HEK293 (cell line): Measurements from ENCODE around the gene BEST2.
A peak's percentile ranks its signal among the peaks of the same experiment; 100 is the strongest.

Experiments
- BCL11A ChIP-seq: fragments of 450-650 bp; formaldehyde crosslinking; IDR thresholded peaks from 2 replicates; pipeline ENCODE4 v1.5.1; 2016; ENCODE audit warnings: low read depth, missing biosample characterization, missing genetic modification characterization
- FEZF1 ChIP-seq: fragments of 450-650 bp; formaldehyde crosslinking; IDR thresholded peaks from 2 replicates; pipeline ENCODE4 v1.5.1; 2016; ENCODE audit warnings: missing biosample characterization, missing genetic modification characterization
- KLF7 ChIP-seq: fragments of 450-650 bp; formaldehyde crosslinking; IDR thresholded peaks from 2 replicates; pipeline ENCODE4 v1.5.1; 2016; ENCODE audit warnings: missing biosample characterization, missing genetic modification characterization, borderline replicate concordance
- SP7 ChIP-seq: fragments of 450-650 bp; formaldehyde crosslinking; IDR thresholded peaks from 2 replicates; pipeline ENCODE4 v1.5.1; 2016; ENCODE audit warnings: missing biosample characterization, missing genetic modification characterization
- WT1 ChIP-seq: fragments of 450-650 bp; formaldehyde crosslinking; IDR thresholded peaks from 2 replicates; pipeline ENCODE4 v1.5.1; 2016; ENCODE audit warnings: missing biosample characterization, missing genetic modification characterization
- ZBTB48 ChIP-seq: fragments of 450-650 bp; formaldehyde crosslinking; IDR thresholded peaks from 2 replicates; pipeline ENCODE4 v1.5.1; 2016; ENCODE audit warnings: missing biosample characterization, missing genetic modification characterization
- ZEB2 ChIP-seq: fragments of 450-650 bp; formaldehyde crosslinking; IDR thresholded peaks from 2 replicates; pipeline ENCODE4 v1.5.1; 2016; ENCODE audit warnings: missing biosample characterization, missing genetic modification characterization
- ZFP69B ChIP-seq: fragments of 450-650 bp; formaldehyde crosslinking; IDR thresholded peaks from 2 replicates; pipeline ENCODE4 v1.5.1; 2016; ENCODE audit warnings: missing biosample characterization, missing genetic modification characterization
- ZNF169 ChIP-seq: fragments of 450-650 bp; formaldehyde crosslinking; IDR thresholded peaks from 2 replicates; pipeline ENCODE4 v1.5.1; 2016; ENCODE audit warnings: missing biosample characterization, missing genetic modification characterization
- ZNF302 ChIP-seq: fragments of 450-650 bp; formaldehyde crosslinking; IDR thresholded peaks from 2 replicates; pipeline ENCODE4 v1.5.1; 2016; ENCODE audit warnings: missing biosample characterization, missing genetic modification characterization, low read depth
- ZNF549 ChIP-seq: fragments of 450-650 bp; IDR thresholded peaks from 2 replicates; pipeline ENCODE4 v1.5.1; 2018; ENCODE audit warnings: missing biosample characterization, missing genetic modification characterization, mild to moderate bottlenecking, inconsistent platforms, moderate library complexity
- ZNF670 ChIP-seq: fragments of 450-650 bp; formaldehyde crosslinking; IDR thresholded peaks from 2 replicates; pipeline ENCODE4 v1.5.1; 2016; ENCODE audit warnings: missing biosample characterization, missing genetic modification characterization, low read depth
- TF ChIP-seq, protein P1 (sequence below): fragments of 450-650 bp; formaldehyde crosslinking; IDR thresholded peaks from 2 replicates; pipeline ENCODE4 v1.5.1; 2016; ENCODE audit warnings: missing biosample characterization, missing genetic modification characterization
- TF ChIP-seq, protein P2 (sequence below): fragments of 450-650 bp; formaldehyde crosslinking; conservative IDR thresholded peaks from 2 replicates; pipeline ENCODE4 v1.5.1; 2016; ENCODE audit warnings: low read depth, missing biosample characterization, missing genetic modification characterization
- TF ChIP-seq, protein P3 (sequence below): fragments of 450-650 bp; formaldehyde crosslinking; IDR thresholded peaks from 2 replicates; pipeline ENCODE4 v1.5.1; 2016; ENCODE audit warnings: missing biosample characterization, missing genetic modification characterization
- TF ChIP-seq, protein P4 (sequence below): fragments of 450-650 bp; formaldehyde crosslinking; IDR thresholded peaks from 2 replicates; pipeline ENCODE4 v1.5.1; 2017; ENCODE audit warnings: missing biosample characterization, missing genetic modification characterization
- TF ChIP-seq, protein P5 (sequence below): fragments of 450-650 bp; formaldehyde crosslinking; IDR thresholded peaks from 2 replicates; pipeline ENCODE4 v1.5.1; 2016; ENCODE audit warnings: missing biosample characterization, missing genetic modification characterization
- TF ChIP-seq, protein P6 (sequence below): fragments of 450-650 bp; formaldehyde crosslinking; IDR thresholded peaks from 2 replicates; pipeline ENCODE4 v1.5.1; 2016; ENCODE audit warnings: missing biosample characterization, missing genetic modification characterization
- TF ChIP-seq, protein P7 (sequence below): fragments of 450-650 bp; formaldehyde crosslinking; IDR thresholded peaks from 2 replicates; pipeline ENCODE4 v1.5.1; 2016; ENCODE audit warnings: missing biosample characterization, missing genetic modification characterization, low read depth
- TF ChIP-seq, protein P8 (sequence below): fragments of 450-650 bp; formaldehyde crosslinking; IDR thresholded peaks from 2 replicates; pipeline ENCODE4 v1.5.1; 2016; ENCODE audit warnings: missing biosample characterization, missing genetic modification characterization

Gene BEST2

DNA sequence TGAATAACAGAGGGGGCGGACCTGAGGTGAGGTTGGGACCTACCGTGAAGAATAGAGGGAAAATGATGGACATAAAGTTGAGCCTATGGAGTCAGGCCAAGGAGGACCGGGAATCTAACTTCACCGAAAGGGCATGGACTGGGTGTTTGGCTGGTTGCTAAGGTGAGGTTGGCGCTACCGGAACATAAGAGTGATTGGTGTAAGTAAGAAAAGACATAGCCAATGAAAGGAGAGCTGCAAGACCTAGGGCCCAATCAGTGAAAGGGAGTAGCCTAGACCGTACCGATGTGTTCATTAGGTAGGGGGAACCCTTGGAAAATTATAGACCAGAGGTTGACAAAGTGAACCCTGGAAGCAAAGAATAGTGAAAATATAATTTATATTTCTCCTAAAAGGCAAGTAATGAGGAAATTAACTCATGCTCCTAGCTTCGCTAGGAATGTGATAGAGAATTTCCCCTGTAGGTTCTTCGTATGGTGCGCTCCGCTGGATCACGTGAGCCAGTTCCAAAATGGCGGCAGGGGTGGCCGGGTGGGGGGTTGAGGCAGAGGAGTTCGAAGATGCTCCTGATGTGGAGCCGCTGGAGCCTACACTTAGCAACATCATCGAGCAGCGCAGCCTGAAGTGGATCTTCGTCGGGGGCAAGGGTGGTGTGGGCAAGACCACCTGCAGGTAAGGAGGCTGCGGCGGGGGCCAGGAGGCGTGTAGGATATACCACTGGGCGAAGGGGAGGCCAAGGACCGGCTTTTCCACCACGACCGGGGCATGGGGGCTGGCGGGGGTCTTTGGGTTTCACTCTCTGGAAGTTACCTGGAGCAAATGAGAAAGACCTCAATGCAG, 14.4 kb upstream of the BEST2 start, which contains the start of gene GET3 (continued):
- TF ChIP-seq, protein P1, sequence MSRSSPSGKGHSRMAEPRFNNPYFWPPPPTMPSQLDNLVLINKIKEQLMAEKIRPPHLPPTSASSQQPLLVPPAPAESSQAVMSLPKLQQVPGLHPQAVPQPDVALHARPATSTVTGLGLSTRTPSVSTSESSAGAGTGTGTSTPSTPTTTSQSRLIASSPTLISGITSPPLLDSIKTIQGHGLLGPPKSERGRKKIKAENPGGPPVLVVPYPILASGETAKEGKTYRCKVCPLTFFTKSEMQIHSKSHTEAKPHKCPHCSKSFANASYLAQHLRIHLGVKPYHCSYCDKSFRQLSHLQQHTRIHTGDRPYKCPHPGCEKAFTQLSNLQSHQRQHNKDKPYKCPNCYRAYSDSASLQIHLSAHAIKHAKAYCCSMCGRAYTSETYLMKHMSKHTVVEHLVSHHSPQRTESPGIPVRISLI = no peak
- TF ChIP-seq WT1 (tag by site-specific recombination) = peak; percentile 49; the same call in 1 of the 2 replicates
- peak; percentile 91 for TF ChIP-seq SP7 (tag by site-specific recombination)
- no peak for TF ChIP-seq BCL11A (tag by site-specific recombination)
- TF ChIP-seq, protein P2, sequence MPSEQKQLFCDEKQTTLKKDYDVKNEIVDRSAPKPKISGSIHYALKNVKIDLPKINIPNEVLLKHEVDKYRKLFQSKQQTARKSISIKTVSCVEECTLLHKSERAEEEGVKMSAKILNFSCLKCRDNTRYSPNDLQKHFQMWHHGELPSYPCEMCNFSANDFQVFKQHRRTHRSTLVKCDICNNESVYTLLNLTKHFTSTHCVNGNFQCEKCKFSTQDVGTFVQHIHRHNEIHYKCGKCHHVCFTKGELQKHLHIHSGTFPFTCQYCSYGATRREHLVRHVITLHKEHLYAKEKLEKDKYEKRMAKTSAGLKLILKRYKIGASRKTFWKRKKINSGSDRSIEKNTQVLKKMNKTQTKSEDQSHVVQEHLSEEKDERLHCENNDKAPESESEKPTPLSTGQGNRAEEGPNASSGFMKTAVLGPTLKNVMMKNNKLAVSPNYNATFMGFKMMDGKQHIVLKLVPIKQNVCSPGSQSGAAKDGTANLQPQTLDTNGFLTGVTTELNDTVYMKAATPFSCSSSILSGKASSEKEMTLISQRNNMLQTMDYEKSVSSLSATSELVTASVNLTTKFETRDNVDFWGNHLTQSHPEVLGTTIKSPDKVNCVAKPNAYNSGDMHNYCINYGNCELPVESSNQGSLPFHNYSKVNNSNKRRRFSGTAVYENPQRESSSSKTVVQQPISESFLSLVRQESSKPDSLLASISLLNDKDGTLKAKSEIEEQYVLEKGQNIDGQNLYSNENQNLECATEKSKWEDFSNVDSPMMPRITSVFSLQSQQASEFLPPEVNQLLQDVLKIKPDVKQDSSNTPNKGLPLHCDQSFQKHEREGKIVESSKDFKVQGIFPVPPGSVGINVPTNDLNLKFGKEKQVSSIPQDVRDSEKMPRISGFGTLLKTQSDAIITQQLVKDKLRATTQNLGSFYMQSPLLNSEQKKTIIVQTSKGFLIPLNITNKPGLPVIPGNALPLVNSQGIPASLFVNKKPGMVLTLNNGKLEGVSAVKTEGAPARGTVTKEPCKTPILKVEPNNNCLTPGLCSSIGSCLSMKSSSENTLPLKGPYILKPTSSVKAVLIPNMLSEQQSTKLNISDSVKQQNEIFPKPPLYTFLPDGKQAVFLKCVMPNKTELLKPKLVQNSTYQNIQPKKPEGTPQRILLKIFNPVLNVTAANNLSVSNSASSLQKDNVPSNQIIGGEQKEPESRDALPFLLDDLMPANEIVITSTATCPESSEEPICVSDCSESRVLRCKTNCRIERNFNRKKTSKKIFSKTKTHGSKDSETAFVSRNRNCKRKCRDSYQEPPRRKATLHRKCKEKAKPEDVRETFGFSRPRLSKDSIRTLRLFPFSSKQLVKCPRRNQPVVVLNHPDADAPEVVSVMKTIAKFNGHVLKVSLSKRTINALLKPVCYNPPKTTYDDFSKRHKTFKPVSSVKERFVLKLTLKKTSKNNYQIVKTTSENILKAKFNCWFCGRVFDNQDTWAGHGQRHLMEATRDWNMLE (tag by site-specific recombination) = peak; percentile 50; the same call in 1 of the 2 replicates
- TF ChIP-seq, protein P3, sequence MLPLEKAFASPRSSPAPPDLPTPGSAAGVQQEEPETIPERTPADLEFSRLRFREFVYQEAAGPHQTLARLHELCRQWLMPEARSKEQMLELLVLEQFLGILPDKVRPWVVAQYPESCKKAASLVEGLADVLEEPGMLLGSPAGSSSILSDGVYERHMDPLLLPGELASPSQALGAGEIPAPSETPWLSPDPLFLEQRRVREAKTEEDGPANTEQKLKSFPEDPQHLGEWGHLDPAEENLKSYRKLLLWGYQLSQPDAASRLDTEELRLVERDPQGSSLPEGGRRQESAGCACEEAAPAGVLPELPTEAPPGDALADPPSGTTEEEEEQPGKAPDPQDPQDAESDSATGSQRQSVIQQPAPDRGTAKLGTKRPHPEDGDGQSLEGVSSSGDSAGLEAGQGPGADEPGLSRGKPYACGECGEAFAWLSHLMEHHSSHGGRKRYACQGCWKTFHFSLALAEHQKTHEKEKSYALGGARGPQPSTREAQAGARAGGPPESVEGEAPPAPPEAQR (tag by site-specific recombination) = 0 out of 2 replicates have a peak, but pooled peaks have one; percentile 74
- TF ChIP-seq ZNF549 (tag by site-specific recombination) = no peak
- no peak for TF ChIP-seq ZBTB48 (tag by site-specific recombination)
- no peak for TF ChIP-seq FEZF1 (tag by site-specific recombination)
- TF ChIP-seq, protein P4, sequence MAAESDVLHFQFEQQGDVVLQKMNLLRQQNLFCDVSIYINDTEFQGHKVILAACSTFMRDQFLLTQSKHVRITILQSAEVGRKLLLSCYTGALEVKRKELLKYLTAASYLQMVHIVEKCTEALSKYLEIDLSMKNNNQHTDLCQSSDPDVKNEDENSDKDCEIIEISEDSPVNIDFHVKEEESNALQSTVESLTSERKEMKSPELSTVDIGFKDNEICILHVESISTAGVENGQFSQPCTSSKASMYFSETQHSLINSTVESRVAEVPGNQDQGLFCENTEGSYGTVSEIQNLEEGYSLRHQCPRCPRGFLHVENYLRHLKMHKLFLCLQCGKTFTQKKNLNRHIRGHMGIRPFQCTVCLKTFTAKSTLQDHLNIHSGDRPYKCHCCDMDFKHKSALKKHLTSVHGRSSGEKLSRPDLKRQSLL (tag by site-specific recombination) = no peak
- TF ChIP-seq ZNF302 = no peak
- TF ChIP-seq, protein P5, sequence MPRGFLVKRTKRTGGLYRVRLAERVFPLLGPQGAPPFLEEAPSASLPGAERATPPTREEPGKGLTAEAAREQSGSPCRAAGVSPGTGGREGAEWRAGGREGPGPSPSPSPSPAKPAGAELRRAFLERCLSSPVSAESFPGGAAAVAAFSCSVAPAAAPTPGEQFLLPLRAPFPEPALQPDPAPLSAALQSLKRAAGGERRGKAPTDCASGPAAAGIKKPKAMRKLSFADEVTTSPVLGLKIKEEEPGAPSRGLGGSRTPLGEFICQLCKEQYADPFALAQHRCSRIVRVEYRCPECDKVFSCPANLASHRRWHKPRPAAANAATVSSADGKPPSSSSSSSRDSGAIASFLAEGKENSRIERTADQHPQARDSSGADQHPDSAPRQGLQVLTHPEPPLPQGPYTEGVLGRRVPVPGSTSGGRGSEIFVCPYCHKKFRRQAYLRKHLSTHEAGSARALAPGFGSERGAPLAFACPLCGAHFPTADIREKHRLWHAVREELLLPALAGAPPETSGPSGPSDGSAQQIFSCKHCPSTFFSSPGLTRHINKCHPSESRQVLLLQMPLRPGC (tag by site-specific recombination) = peak; percentile 63; the same call in 1 of the 2 replicates
- TF ChIP-seq, protein P6, sequence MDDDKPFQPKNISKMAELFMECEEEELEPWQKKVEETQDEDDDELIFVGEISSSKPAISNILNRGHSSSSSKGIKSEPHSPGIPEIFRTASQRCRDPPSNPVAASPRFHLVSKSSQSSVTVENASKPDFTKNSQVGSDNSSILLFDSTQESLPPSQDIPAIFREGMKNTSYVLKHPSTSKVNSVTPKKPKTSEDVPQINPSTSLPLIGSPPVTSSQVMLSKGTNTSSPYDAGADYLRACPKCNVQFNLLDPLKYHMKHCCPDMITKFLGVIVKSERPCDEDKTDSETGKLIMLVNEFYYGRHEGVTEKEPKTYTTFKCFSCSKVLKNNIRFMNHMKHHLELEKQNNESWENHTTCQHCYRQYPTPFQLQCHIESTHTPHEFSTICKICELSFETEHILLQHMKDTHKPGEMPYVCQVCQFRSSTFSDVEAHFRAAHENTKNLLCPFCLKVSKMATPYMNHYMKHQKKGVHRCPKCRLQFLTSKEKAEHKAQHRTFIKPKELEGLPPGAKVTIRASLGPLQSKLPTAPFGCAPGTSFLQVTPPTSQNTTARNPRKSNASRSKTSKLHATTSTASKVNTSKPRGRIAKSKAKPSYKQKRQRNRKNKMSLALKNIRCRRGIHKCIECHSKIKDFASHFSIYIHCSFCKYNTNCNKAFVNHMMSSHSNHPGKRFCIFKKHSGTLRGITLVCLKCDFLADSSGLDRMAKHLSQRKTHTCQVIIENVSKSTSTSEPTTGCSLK (tag by site-specific recombination) = no peak
- TF ChIP-seq, protein P7, sequence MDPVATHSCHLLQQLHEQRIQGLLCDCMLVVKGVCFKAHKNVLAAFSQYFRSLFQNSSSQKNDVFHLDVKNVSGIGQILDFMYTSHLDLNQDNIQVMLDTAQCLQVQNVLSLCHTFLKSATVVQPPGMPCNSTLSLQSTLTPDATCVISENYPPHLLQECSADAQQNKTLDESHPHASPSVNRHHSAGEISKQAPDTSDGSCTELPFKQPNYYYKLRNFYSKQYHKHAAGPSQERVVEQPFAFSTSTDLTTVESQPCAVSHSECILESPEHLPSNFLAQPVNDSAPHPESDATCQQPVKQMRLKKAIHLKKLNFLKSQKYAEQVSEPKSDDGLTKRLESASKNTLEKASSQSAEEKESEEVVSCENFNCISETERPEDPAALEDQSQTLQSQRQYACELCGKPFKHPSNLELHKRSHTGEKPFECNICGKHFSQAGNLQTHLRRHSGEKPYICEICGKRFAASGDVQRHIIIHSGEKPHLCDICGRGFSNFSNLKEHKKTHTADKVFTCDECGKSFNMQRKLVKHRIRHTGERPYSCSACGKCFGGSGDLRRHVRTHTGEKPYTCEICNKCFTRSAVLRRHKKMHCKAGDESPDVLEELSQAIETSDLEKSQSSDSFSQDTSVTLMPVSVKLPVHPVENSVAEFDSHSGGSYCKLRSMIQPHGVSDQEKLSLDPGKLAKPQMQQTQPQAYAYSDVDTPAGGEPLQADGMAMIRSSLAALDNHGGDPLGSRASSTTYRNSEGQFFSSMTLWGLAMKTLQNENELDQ = no peak
- TF ChIP-seq ZEB2 (tag by site-specific recombination) = peak; percentile 72; the same call in 1 of the 2 replicates
- no peak for TF ChIP-seq ZNF169 (tag by site-specific recombination)
- TF ChIP-seq, protein P8, sequence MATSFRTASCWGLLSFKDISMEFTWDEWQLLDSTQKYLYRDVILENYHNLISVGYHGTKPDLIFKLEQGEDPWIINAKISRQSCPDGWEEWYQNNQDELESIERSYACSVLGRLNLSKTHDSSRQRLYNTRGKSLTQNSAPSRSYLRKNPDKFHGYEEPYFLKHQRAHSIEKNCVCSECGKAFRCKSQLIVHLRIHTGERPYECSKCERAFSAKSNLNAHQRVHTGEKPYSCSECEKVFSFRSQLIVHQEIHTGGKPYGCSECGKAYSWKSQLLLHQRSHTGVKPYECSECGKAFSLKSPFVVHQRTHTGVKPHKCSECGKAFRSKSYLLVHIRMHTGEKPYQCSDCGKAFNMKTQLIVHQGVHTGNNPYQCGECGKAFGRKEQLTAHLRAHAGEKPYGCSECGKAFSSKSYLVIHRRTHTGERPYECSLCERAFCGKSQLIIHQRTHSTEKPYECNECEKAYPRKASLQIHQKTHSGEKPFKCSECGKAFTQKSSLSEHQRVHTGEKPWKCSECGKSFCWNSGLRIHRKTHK (tag by site-specific recombination) = no peak
- peak; percentile 63; the same call in 1 of the 2 replicates for TF ChIP-seq KLF7
- no peak for TF ChIP-seq ZNF670 (tag by site-specific recombination)
- 0 out of 2 replicates have a peak, but pooled peaks have one; percentile 36 for TF ChIP-seq ZFP69B (tag by site-specific recombination)
